Activated naive CD4-positive, alpha-beta T cell treated with anti-CD3 and anti-CD28 coated beads, Interleukin-2, amount 50 U/mL, for 24 hours (primary cell): ENCODE results near the gene PDF.

ENCODE experiments used
- H3K27ac Mint-ChIP-seq: one replicate; pipeline ENCODE4 v1.8.0; 2021; ENCODE audit warnings: mild to moderate bottlenecking, mixed read lengths
- H3K27me3 Mint-ChIP-seq: one replicate; pipeline ENCODE4 v1.8.0; 2021; ENCODE audit warnings: mixed read lengths
- H3K36me3 Mint-ChIP-seq: one replicate; pipeline ENCODE4 v1.8.0; 2021; ENCODE audit warnings: mixed read lengths
- H3K4me1 Mint-ChIP-seq: one replicate; pipeline ENCODE4 v1.8.0; 2021; ENCODE audit warnings: mixed read lengths
- H3K4me3 Mint-ChIP-seq: one replicate; pipeline ENCODE4 v1.8.0; 2021; ENCODE audit warnings: mild to moderate bottlenecking, mixed read lengths
- H3K9me3 Mint-ChIP-seq: one replicate; pipeline ENCODE4 v1.8.0; 2021; ENCODE audit warnings: mixed read lengths

Gene PDF

GRCh38 chr16:69324585-69325253 lies 5.7 kb downstream of the PDF start:
- Mint-ChIP-seq H3K9me3 (no peaks in the 10 kb centered on the region), H3K27me3 (no peaks in the 10 kb centered on the region), H3K4me1 (peaks cover 45% of the 10 kb centered on the region), H3K4me3 (no peak overlapping the region), H3K36me3 (peaks cover 7% of the 10 kb centered on the region), H3K27ac (peak overlapping the region; percentile 46)

GRCh38 chr16:69324013-69324531 lies 6.3 kb downstream of the PDF start:
- Mint-ChIP-seq H3K4me3 (no peak overlapping the region), H3K27ac (no peak overlapping the region), H3K27me3 (no peaks in the 10 kb centered on the region), H3K4me1 (peaks cover 41% of the 10 kb centered on the region), H3K9me3 (no peaks in the 10 kb centered on the region), H3K36me3 (peaks cover 11% of the 10 kb centered on the region)

GRCh38 chr16:69323415-69323814 lies 7.0 kb downstream of the PDF start:
- H3K9me3 Mint-ChIP-seq = no peaks in the 10 kb centered on the region
- H3K27me3 Mint-ChIP-seq = no peaks in the 10 kb centered on the region
- H3K4me1 Mint-ChIP-seq = peaks cover 35% of the 10 kb centered on the region
- no peak overlapping the region for H3K27ac Mint-ChIP-seq
- peaks cover 9% of the 10 kb centered on the region for H3K36me3 Mint-ChIP-seq
- H3K4me3 Mint-ChIP-seq = no peak overlapping the region

GRCh38 chr16:69322343-69322742 lies 8.0 kb downstream of the PDF start:
- H3K9me3 Mint-ChIP-seq = no peaks in the 10 kb centered on the region
- H3K27ac Mint-ChIP-seq = peak overlapping the region; percentile 66
- H3K4me1 Mint-ChIP-seq = peaks cover 28% of the 10 kb centered on the region
- peaks cover 9% of the 10 kb centered on the region for H3K36me3 Mint-ChIP-seq
- no peaks in the 10 kb centered on the region for H3K27me3 Mint-ChIP-seq
- H3K4me3 Mint-ChIP-seq = no peak overlapping the region

- Mint-ChIP-seq H3K27me3 (no peaks in the 10 kb centered on the region), H3K36me3 (peaks cover 10% of the 10 kb centered on the region), H3K4me3 (no peak overlapping the region), H3K9me3 (no peaks in the 10 kb centered on the region), H3K27ac (no peak overlapping the region), H3K4me1 (peaks cover 17% of the 10 kb centered on the region)
These were observed 9.3 kb downstream of the PDF start for GRCh38 chr16:69321080-69321479.

GRCh38 chr16:69320740-69321073 lies 9.7 kb downstream of the PDF start:
- Mint-ChIP-seq H3K4me1 (peaks cover 14% of the 10 kb centered on the region), H3K27me3 (no peaks in the 10 kb centered on the region), H3K4me3 (no peak overlapping the region), H3K27ac (no peak overlapping the region), H3K9me3 (no peaks in the 10 kb centered on the region), H3K36me3 (peaks cover 11% of the 10 kb centered on the region)

GRCh38 chr16:69319826-69320739 lies 10.3 kb downstream of the PDF start:
- H3K27me3 Mint-ChIP-seq = no peaks in the 10 kb centered on the region
- peaks cover 11% of the 10 kb centered on the region for H3K36me3 Mint-ChIP-seq
- H3K4me3 Mint-ChIP-seq = no peak overlapping the region
- H3K27ac Mint-ChIP-seq = peak overlapping the region; percentile 72
- H3K4me1 Mint-ChIP-seq = peaks cover 11% of the 10 kb centered on the region
- no peaks in the 10 kb centered on the region for H3K9me3 Mint-ChIP-seq

GRCh38 chr16:69319381-69319780 lies 11.0 kb downstream of the PDF start:
- H3K4me3 Mint-ChIP-seq = no peak overlapping the region

GRCh38 chr16:69318911-69319289 lies 11.5 kb downstream of the PDF start:
- peaks cover 15% of the 10 kb centered on the region for H3K4me1 Mint-ChIP-seq
- no peak overlapping the region for H3K27ac Mint-ChIP-seq
- no peaks in the 10 kb centered on the region for H3K9me3 Mint-ChIP-seq
- H3K36me3 Mint-ChIP-seq = peaks cover 11% of the 10 kb centered on the region
- no peak overlapping the region for H3K4me3 Mint-ChIP-seq
- no peaks in the 10 kb centered on the region for H3K27me3 Mint-ChIP-seq

More at GRCh38 chr16:69319381-69319780, 11.0 kb downstream of the PDF start:
- H3K27me3 Mint-ChIP-seq = no peaks in the 10 kb centered on the region
- H3K4me1 Mint-ChIP-seq = peaks cover 10% of the 10 kb centered on the region
- no peaks in the 10 kb centered on the region for H3K9me3 Mint-ChIP-seq
- H3K27ac Mint-ChIP-seq = peak overlapping the region; percentile 72
- H3K36me3 Mint-ChIP-seq = peaks cover 11% of the 10 kb centered on the region

GRCh38 chr16:69318177-69318910 lies 12.0 kb downstream of the PDF start:
- no peaks in the 10 kb centered on the region for H3K27me3 Mint-ChIP-seq

GRCh38 chr16:69316595-69317034 lies 13.8 kb downstream of the PDF start:
- H3K9me3 Mint-ChIP-seq = no peaks in the 10 kb centered on the region
- H3K36me3 Mint-ChIP-seq = peaks cover 14% of the 10 kb centered on the region
- H3K27ac Mint-ChIP-seq = no peak overlapping the region
- H3K4me3 Mint-ChIP-seq = no peak overlapping the region
- no peaks in the 10 kb centered on the region for H3K27me3 Mint-ChIP-seq
- H3K4me1 Mint-ChIP-seq = peaks cover 26% of the 10 kb centered on the region

More at GRCh38 chr16:69318177-69318910, 12.0 kb downstream of the PDF start:
- Mint-ChIP-seq H3K4me1 (peaks cover 20% of the 10 kb centered on the region), H3K27ac (no peak overlapping the region), H3K36me3 (peaks cover 14% of the 10 kb centered on the region), H3K9me3 (no peaks in the 10 kb centered on the region), H3K4me3 (no peak overlapping the region)

- Mint-ChIP-seq H3K9me3 (no peaks in the 10 kb centered on the region), H3K4me3 (no peak overlapping the region), H3K4me1 (peaks cover 26% of the 10 kb centered on the region), H3K36me3 (peaks cover 11% of the 10 kb centered on the region), H3K27me3 (no peaks in the 10 kb centered on the region), H3K27ac (no peak overlapping the region)
These were observed 14.7 kb downstream of the PDF start for GRCh38 chr16:69315486-69316311.

GRCh38 chr16:69314534-69314933 lies 15.9 kb downstream of the PDF start:
- no peak overlapping the region for H3K4me3 Mint-ChIP-seq
- peaks cover 8% of the 10 kb centered on the region for H3K36me3 Mint-ChIP-seq
- peaks cover 30% of the 10 kb centered on the region for H3K4me1 Mint-ChIP-seq
- H3K9me3 Mint-ChIP-seq = no peaks in the 10 kb centered on the region
- no peak overlapping the region for H3K27ac Mint-ChIP-seq
- H3K27me3 Mint-ChIP-seq = no peaks in the 10 kb centered on the region

GRCh38 chr16:69313469-69313868 lies 16.9 kb downstream of the PDF start:
- peaks cover 6% of the 10 kb centered on the region for H3K36me3 Mint-ChIP-seq
- peaks cover 30% of the 10 kb centered on the region for H3K4me1 Mint-ChIP-seq
- H3K27me3 Mint-ChIP-seq = no peaks in the 10 kb centered on the region
- no peaks in the 10 kb centered on the region for H3K9me3 Mint-ChIP-seq
- H3K4me3 Mint-ChIP-seq = peak overlapping the region; percentile 82
- H3K27ac Mint-ChIP-seq = peak overlapping the region; percentile 87
